Activated naive CD8-positive, alpha-beta T cell (primary cell): ENCODE results near the gene RNF17.

Experiments
- H3K27ac Mint-ChIP-seq: one replicate; pipeline ENCODE4 v1.8.0; 2021; ENCODE audit warnings: mixed read lengths
- H3K27me3 Mint-ChIP-seq: one replicate; pipeline ENCODE4 v1.8.0; 2021; ENCODE audit warnings: mixed read lengths
- H3K36me3 Mint-ChIP-seq: one replicate; pipeline ENCODE4 v1.8.0; 2021; ENCODE audit warnings: mixed read lengths
- H3K4me1 Mint-ChIP-seq: one replicate; pipeline ENCODE4 v1.8.0; 2021; ENCODE audit warnings: low read depth, mixed read lengths
- H3K4me3 Mint-ChIP-seq: one replicate; pipeline ENCODE4 v1.8.0; 2021; ENCODE audit warnings: mild to moderate bottlenecking, mixed read lengths
- H3K9me3 Mint-ChIP-seq: one replicate; pipeline ENCODE4 v1.8.0; 2021; ENCODE audit warnings: low read depth, mixed read lengths

RNF17 gene

DNA sequence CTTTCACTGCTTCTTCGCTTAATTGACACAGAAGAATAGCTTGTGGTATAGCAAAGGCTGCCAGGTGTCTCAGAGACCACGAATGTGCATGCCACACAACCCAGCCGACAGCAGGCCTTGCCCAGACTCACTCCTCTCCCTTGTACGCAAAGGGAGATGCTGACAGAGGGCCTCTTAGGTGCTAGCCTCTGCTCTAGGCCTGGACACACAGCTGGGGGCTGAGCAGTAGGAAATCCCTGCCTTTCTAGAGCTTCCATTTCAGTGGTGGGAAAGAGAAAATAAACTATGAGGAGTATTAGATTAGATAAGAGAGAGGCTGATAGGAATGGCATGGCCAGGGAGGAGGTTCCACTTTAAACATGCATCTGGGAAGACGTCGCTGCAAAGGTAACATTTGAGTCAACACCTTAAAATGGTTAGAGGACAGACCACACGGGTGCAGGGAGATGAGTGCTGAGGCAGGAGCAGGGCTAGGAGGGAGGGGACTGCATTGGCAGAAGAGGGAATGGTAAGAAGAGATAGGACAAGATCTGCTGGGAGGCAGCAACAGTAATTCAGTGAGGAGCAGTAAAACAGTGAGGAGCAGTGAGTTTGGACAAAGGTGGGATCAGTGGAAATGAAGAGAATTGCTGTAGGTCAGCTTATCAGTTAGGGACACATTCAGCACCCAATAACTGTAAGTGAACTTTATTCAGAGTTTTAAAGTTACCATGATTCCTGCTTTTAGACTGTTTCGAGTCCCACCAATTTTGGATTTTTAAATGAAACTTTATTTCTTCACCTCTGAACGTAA lies 100.0 kb downstream of the RNF17 start:
- Mint-ChIP-seq H3K27me3 (peaks cover 11% of the 10 kb centered on the region), H3K9me3 (no peaks in the 10 kb centered on the region), H3K4me3 (no peak overlapping the region), H3K27ac (no peak overlapping the region), H3K4me1 (no peaks in the 10 kb centered on the region), H3K36me3 (no peaks in the 10 kb centered on the region)

DNA sequence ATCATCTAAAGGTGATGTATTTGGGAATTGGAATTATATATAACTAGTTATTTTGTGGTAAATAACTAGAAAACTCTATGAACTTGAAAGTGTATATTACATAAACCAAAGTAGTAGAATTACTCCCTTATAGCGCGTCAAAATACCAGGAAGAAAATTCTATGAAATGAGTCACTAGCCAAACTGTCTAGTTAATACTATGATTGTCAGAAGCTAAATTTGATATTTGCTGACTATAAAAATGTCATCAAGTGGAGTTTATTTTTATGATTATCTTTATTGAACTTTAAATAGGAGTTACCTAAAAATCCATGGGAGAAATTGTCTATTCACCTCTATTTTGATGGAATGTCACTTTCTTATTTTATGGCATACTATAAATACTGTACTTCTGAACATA lies 100.6 kb downstream of the RNF17 start:
- Mint-ChIP-seq H3K36me3 (no peaks in the 10 kb centered on the region), H3K27me3 (peaks cover 13% of the 10 kb centered on the region), H3K4me1 (no peaks in the 10 kb centered on the region), H3K9me3 (no peaks in the 10 kb centered on the region), H3K4me3 (no peak overlapping the region), H3K27ac (no peak overlapping the region)

DNA sequence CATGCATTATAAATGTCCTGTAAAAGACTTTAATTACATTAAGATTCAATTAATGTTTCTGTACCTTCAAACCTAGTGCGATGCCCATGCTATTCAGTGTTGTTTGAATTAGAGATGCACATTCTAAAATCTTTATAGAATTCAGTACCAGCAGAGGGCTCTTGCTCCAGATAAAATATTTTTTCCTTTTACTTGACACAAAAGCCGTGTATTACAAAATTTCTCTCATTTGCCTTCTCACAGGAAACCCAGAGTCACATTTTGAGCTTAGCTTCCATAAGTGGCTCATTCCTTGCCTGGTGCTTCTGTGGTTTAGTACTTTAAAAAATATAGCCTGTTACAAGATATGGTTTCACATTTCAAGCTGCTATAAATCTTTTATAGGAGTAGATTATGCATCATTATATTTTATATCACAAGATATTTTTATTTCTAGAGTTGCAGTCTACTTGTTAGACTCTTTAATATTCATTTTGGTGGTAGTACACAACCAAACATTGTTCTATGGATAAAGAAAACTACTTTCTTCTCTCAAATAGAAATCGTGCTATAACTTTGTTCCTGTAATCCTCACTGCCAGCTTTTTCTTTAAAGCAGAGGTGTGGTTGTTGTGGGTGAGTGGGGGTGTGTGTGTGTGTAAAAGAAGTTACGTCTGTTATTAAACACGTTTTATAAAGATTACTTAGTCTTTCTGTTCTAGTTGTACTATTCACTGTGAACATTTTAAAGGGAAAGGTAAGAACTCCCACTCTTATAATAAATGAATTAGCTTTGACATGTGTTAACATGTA lies 101.4 kb downstream of the RNF17 start:
- Mint-ChIP-seq H3K4me1 (no peaks in the 10 kb centered on the region), H3K27ac (no peak overlapping the region), H3K9me3 (no peaks in the 10 kb centered on the region), H3K4me3 (no peak overlapping the region), H3K36me3 (no peaks in the 10 kb centered on the region), H3K27me3 (peaks cover 13% of the 10 kb centered on the region)

DNA sequence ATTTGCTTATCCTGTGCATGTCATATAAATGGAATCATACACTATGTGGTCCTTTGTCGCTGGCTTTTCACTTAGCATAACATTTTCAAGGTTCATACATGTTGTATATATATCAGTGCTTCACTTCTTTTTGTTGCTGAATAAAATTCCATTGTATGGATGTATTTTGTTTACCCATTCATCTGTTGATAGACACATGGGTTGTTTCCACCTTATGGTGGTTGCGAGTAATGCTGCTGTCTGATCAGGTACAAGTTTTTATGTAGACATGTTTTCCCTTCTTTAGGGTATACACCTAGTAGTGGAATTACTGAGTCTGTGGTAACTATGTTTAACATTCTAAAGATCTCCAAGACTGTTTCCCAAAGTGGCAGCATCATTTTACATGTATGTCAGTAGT lies 102.5 kb downstream of the RNF17 start:
- Mint-ChIP-seq H3K36me3 (no peaks in the 10 kb centered on the region), H3K4me3 (no peak overlapping the region), H3K4me1 (no peaks in the 10 kb centered on the region), H3K27ac (no peak overlapping the region), H3K9me3 (no peaks in the 10 kb centered on the region), H3K27me3 (peaks cover 17% of the 10 kb centered on the region)

DNA sequence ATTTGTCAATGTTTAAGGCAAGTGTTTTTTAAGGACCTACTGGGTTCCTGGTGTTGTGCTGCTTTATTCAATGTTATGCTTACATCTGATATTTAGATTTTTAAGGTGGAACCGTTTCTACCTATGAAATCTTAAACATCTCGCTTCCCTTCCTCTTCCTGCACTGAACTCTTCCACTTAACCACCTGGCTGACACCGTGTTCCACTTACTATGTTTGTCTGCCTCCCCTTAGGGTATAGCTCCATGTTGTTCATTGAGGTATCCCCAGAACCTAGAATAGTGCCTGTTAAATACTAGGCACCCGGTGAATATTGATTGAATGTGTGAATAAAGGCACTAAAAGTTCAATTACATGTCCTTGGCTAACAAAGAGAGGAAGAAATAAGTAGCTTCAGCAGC lies 104.9 kb downstream of the RNF17 start:
- Mint-ChIP-seq H3K36me3 (no peaks in the 10 kb centered on the region), H3K27me3 (peaks cover 24% of the 10 kb centered on the region), H3K4me1 (no peaks in the 10 kb centered on the region), H3K9me3 (no peaks in the 10 kb centered on the region), H3K4me3 (no peak overlapping the region), H3K27ac (no peak overlapping the region)

DNA sequence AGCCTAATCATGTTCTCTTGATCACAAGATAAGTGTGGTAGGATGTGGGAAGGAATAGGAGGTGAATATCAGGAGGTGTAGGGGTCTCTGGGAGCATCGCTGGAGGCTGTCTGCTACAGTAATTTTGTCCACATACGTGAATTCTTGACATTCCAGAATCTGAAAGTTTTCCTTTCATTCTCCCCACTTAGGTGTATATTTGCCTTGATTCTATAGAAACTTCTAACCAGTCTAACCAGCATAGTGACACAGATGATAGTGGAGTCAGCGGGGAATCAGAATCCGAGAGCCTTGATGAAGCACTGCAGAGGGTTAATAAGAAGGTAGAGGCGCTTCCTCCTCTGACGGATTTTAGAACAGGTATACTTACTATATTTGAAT lies 106.4 kb downstream of the RNF17 start:
- H3K27ac Mint-ChIP-seq = no peak overlapping the region
- no peaks in the 10 kb centered on the region for H3K36me3 Mint-ChIP-seq
- no peak overlapping the region for H3K4me3 Mint-ChIP-seq
- H3K27me3 Mint-ChIP-seq = peaks cover 28% of the 10 kb centered on the region
- no peaks in the 10 kb centered on the region for H3K4me1 Mint-ChIP-seq
- no peaks in the 10 kb centered on the region for H3K9me3 Mint-ChIP-seq

DNA sequence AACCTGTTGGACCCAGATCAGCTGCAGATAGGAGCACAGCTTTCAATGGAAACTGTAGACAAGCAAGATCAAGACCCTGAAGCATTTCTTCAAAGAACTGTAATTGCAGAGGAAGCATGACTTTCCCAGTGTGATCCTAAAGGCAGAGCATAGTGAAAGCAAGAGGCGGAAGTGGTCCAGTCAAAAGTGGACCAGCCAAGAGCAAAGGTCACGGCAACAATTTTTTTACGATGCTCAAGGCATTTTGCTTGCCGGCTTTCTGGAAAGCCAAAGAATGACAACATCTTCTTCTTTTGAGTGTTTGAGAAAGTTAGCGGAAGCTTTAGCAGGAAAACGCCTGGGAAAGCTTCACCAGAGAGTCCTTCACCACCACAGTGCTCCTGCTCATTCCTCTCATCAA lies 111.6 kb downstream of the RNF17 start:
- H3K4me1 Mint-ChIP-seq = no peaks in the 10 kb centered on the region
- no peaks in the 10 kb centered on the region for H3K9me3 Mint-ChIP-seq
- no peaks in the 10 kb centered on the region for H3K36me3 Mint-ChIP-seq

DNA sequence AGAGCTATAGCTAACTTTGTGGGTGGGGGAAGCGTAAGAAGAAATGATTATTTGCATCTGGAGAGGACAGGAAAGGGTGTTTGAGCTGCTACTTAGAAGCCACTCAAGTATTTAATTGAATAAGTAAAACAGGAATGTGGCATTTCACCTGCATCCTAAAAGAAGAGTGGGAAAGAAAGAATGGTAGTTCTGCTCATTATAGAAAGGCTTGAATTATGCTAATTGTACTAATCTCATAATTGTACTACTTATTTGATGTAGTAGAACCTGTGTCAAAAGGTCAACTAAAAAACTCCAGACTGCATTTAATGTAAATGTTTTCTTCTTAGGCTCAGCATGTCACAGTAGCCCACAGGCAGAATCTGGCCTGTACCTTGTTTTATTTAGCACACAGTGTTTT lies 113.6 kb downstream of the RNF17 start:
- Mint-ChIP-seq H3K4me1 (no peaks in the 10 kb centered on the region), H3K27ac (no peak overlapping the region), H3K4me3 (no peak overlapping the region), H3K36me3 (peaks cover 2% of the 10 kb centered on the region), H3K9me3 (no peaks in the 10 kb centered on the region), H3K27me3 (peaks cover 11% of the 10 kb centered on the region)

More for the DNA sequence above, 111.6 kb downstream of the RNF17 start:
- H3K27ac Mint-ChIP-seq = no peak overlapping the region
- H3K4me3 Mint-ChIP-seq = no peak overlapping the region
- H3K27me3 Mint-ChIP-seq = peaks cover 18% of the 10 kb centered on the region

DNA sequence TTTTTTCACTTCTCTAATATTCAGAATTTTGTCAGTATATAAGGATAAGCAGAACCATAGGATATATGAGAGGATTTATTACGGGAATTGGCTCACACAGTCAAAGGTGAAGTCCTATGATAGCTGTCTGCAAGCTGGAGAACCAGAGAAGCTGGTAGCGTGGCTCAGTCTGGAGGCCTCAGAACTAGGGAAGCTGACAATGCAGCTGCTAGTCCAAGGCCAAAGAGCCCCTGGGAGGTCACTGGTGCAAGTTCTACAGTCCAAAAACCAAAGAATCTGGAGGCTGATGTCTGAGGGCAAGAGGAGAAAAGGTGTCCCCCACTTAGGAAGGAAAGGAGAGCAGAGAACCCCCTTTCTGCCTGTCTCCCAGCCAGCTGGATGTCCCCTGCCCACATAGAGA lies 114.4 kb downstream of the RNF17 start:
- no peaks in the 10 kb centered on the region for H3K9me3 Mint-ChIP-seq
- H3K4me3 Mint-ChIP-seq = no peak overlapping the region
- H3K36me3 Mint-ChIP-seq = peaks cover 3% of the 10 kb centered on the region
- peaks cover 10% of the 10 kb centered on the region for H3K27me3 Mint-ChIP-seq
- no peak overlapping the region for H3K27ac Mint-ChIP-seq
- no peaks in the 10 kb centered on the region for H3K4me1 Mint-ChIP-seq

DNA sequence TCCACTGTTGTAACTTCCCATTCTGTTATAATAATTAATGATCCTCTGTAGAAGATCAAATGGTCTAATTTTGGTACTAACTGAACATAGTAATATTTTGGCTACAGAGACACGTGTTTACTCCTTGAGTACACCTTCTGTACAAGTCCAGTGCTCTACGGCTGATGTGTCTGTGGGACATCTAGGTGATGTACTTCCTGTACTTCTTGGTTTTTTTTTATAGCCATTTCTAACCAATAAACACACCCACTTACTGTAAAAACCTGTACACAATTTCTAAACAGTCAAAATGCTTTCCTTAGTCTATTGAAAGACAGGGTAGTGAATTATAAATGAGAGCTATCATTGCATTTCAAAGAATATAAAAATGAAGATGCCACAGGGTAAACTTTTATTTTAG lies 118.7 kb downstream of the RNF17 start:
- Mint-ChIP-seq H3K4me1 (no peaks in the 10 kb centered on the region), H3K36me3 (peaks cover 11% of the 10 kb centered on the region), H3K27ac (no peak overlapping the region)

DNA sequence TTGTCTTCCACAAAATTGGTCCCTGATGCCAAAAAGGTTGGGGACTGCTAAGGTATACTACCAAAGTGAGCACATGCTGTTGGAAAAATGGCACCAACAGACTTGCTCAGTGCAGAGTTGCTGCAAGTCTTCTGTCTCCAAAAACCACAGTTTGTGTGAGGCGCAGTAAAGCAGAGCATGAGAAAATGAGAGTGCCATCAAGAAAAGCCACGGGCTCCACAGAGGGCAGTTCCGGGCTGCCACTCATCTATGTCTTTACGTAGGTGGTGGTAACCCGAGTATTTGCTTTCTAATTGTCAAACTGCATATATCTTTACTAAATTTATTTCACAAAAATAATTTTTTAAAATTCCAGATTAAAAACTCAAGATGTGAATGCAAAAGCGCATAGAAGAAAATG lies 123.8 kb downstream of the RNF17 start:
- H3K4me3 Mint-ChIP-seq = no peak overlapping the region
- H3K27ac Mint-ChIP-seq = no peak overlapping the region
- peaks cover 13% of the 10 kb centered on the region for H3K36me3 Mint-ChIP-seq
- H3K9me3 Mint-ChIP-seq = no peaks in the 10 kb centered on the region
- H3K27me3 Mint-ChIP-seq = no peaks in the 10 kb centered on the region
- H3K4me1 Mint-ChIP-seq = no peaks in the 10 kb centered on the region

More for the DNA sequence above, 118.7 kb downstream of the RNF17 start:
- Mint-ChIP-seq H3K9me3 (no peaks in the 10 kb centered on the region), H3K27me3 (no peaks in the 10 kb centered on the region), H3K4me3 (no peak overlapping the region)

DNA sequence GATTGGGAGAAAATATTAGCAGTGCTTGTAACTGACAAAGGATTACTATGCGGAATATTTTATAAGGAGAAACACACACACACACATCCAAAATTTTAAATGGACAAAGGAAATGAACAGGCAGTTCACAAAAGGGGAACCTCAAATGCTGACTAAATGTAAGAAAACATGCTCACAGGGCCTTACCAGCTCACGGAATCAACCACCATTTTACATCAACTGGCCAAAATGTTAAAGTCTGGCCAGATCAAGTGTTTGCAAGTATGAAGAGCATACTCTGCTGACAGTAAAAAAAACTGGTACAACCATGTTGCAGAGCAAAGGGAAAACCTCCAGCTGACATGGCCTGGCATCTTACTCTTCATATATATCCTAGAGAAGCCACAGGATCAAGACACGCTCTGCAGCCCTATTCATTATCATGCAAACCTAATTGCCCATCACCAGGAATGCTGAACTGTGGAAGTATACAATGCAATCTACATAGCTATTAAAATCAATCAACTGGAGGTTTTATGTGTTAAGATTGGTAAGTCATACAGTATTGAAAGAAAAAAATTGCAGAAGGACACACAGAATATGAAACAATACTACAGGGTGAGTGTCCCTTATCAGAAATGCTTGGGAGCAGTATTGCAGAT lies 124.4 kb downstream of the RNF17 start:
- no peaks in the 10 kb centered on the region for H3K9me3 Mint-ChIP-seq
- no peak overlapping the region for H3K27ac Mint-ChIP-seq
- H3K4me3 Mint-ChIP-seq = no peak overlapping the region
- H3K27me3 Mint-ChIP-seq = no peaks in the 10 kb centered on the region
- H3K36me3 Mint-ChIP-seq = peaks cover 20% of the 10 kb centered on the region
- no peaks in the 10 kb centered on the region for H3K4me1 Mint-ChIP-seq

DNA sequence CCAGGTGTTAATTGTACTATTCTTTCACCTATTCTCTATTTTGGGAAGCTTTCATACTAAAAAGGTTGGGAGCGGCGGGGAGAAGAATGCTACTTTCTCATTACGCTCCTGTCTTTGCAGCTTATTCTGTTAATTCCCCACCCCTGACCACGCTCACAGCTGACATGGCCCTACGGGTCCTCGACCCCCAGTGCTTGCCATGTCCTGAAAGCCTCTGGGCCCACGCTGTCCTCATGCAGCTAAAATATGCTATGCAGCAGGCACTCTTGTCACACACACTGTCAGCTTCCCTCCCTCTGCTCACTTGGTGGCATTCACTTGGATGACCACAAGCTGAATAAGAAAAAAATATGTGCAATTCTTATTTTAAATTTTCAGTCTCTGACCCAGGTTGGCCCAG lies 126.3 kb downstream of the RNF17 start:
- no peak overlapping the region for H3K27ac Mint-ChIP-seq
- H3K27me3 Mint-ChIP-seq = no peaks in the 10 kb centered on the region
- no peaks in the 10 kb centered on the region for H3K4me1 Mint-ChIP-seq
- H3K4me3 Mint-ChIP-seq = no peak overlapping the region
- H3K36me3 Mint-ChIP-seq = peaks cover 23% of the 10 kb centered on the region
- no peaks in the 10 kb centered on the region for H3K9me3 Mint-ChIP-seq

DNA sequence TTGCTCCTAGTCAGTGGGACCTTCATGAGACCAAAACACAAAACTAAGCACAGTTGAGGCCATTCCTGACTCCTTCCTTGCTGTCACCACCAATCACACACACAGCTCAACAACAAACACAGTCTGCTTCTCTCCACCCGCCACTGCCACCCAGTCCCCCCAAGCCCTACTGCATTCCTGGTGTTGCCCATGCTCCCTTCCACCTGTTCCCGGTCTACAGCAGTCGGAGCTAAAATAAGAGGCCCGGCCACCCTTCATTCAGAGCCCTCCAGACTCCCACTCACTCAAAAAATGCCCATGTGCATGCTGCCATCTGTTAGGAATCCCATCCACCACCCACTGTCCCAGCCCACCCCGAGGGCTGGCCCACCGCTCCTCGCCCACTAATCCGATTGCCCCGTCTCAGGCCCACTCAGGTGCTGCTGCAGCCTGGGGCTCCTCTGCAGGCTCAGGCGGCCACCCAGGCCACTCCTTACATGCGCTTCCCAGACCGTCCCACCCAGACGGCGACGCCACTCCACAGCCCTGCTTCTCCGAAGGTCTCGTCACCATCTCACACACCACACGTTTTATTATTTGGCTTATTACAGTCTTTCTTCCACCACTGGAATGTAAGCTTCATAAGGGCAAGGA lies 127.6 kb downstream of the RNF17 start:
- peaks cover 18% of the 10 kb centered on the region for H3K36me3 Mint-ChIP-seq
- no peak overlapping the region for H3K4me3 Mint-ChIP-seq
- no peak overlapping the region for H3K27ac Mint-ChIP-seq
- H3K4me1 Mint-ChIP-seq = no peaks in the 10 kb centered on the region
- H3K9me3 Mint-ChIP-seq = no peaks in the 10 kb centered on the region
- H3K27me3 Mint-ChIP-seq = no peaks in the 10 kb centered on the region

DNA sequence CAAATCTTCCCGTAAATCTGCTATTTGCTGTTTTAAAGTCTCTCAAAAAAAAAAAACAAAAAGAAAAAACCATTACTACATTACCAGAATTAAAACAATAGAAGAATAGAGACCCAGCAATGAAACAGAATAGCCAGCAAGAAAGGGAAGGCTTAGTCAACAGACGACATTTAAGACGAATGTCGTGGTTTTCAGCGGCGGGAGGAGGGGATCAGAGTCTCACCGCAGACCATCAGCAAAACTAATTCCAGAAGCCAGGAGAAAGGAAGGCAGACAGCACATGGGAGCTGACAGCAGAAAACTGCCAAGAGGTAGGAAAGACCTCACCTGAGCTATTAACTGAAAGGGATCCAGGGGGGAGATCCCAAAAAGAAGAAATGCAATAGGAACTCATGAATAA lies 128.9 kb downstream of the RNF17 start:
- Mint-ChIP-seq H3K4me3 (no peak overlapping the region), H3K9me3 (no peaks in the 10 kb centered on the region), H3K27ac (no peak overlapping the region), H3K36me3 (peaks cover 18% of the 10 kb centered on the region), H3K27me3 (no peaks in the 10 kb centered on the region), H3K4me1 (no peaks in the 10 kb centered on the region)
